ENCODE results near the gene BTNL8.
"Not testable (repeated sequence)": the region's sequence is repeated elsewhere in the genome, so short reads cannot be mapped to it uniquely, and the experiment has no call there.

GRCh38 chr5:180885845-180886529, 13.0 kb upstream of the BTNL8 start:
- TF ChIP-seq, protein P1, sequence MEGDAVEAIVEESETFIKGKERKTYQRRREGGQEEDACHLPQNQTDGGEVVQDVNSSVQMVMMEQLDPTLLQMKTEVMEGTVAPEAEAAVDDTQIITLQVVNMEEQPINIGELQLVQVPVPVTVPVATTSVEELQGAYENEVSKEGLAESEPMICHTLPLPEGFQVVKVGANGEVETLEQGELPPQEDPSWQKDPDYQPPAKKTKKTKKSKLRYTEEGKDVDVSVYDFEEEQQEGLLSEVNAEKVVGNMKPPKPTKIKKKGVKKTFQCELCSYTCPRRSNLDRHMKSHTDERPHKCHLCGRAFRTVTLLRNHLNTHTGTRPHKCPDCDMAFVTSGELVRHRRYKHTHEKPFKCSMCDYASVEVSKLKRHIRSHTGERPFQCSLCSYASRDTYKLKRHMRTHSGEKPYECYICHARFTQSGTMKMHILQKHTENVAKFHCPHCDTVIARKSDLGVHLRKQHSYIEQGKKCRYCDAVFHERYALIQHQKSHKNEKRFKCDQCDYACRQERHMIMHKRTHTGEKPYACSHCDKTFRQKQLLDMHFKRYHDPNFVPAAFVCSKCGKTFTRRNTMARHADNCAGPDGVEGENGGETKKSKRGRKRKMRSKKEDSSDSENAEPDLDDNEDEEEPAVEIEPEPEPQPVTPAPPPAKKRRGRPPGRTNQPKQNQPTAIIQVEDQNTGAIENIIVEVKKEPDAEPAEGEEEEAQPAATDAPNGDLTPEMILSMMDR (IDR thresholded peaks at IDR 0.05): not testable (repeated sequence)
- TF ChIP-seq POLR2A, POLR2AphosphoS5, EP300 (IDR thresholded peaks at IDR 0.05): not testable (repeated sequence)

Measured in upper lobe of left lung (tissue), 4 donors.